PC-3 (cell line): Measurements from ENCODE around the gene LSP1. TPM values are rescaled to one million over a fixed set of nuclear protein-coding genes. Genes with fewer than 3 reads are reported as not detected.

Source experiments
- ATAC-seq: fragments of 200-7000 bp; cut with Tn5 transposase; 2 replicates; pipeline ENCODE4 v1.9.1; 2020; ENCODE audit warnings: mild to moderate bottlenecking, moderate library complexity
- BruUV-seq: library from RNA; stranded (reverse); fragments of 400-500 nt; replicated peaks from 2 replicates; lab custom pipeline; 2021; lab: Mats Ljungman, UMichigan
- CTCF ChIA-PET: fragments of 300-600 bp; sonication (Branson Sonifier 250); formaldehyde crosslinking; loops from one replicate; lab custom pipeline; 2022; ENCODE audit warnings: antibody characterized with exemption; lab: Charles Lee
- POLR2A ChIA-PET: fragments of 300-600 bp; sonication (Branson Sonifier 250); formaldehyde crosslinking; loops from one replicate; lab custom pipeline; 2022; ENCODE audit warnings: antibody characterized with exemption; ENCODE audit not compliant: unreplicated experiment; lab: Charles Lee
- DNase-seq: peaks from one replicate; pipeline ENCODE4 v3.0.0-alpha.2; 2015
- H2AFZ ChIP-seq: fragments of 300-600 bp; sonication (generic); 2 replicates; pipeline ENCODE4 v1.6.0; 2016; ENCODE audit warnings: antibody characterized with exemption, low read length
- H3F3A ChIP-seq: fragments of 300-600 bp; sonication (generic); one replicate; pipeline ENCODE4 v1.6.0; 2017; ENCODE audit warnings: antibody characterized with exemption, low read length, control low read depth, mild to moderate bottlenecking; ENCODE audit not compliant: unreplicated experiment
- H3K27ac ChIP-seq: fragments of 300-600 bp; sonication (generic); 2 replicates; pipeline ENCODE4 v1.5.1; 2016; ENCODE audit warnings: mild to moderate bottlenecking, low read length
- H3K27me3 ChIP-seq: fragments of 300-600 bp; sonication (generic); 2 replicates; pipeline ENCODE4 v1.6.1; 2016; ENCODE audit warnings: low read length, mixed read lengths
- H3K36me3 ChIP-seq: fragments of 300-600 bp; sonication (generic); 2 replicates; pipeline ENCODE4 v1.6.1; 2016; ENCODE audit warnings: low read depth, mixed run types, low read length, mixed read lengths
- H3K4me1 ChIP-seq: fragments of 300-600 bp; sonication (generic); 2 replicates; pipeline ENCODE4 v1.5.1; 2016; ENCODE audit warnings: low read length; ENCODE audit not compliant: insufficient read depth
- H3K4me2 ChIP-seq: fragments of 300-600 bp; sonication (generic); 2 replicates; pipeline ENCODE4 v1.6.0; 2016; ENCODE audit warnings: low read length
- H3K4me3 ChIP-seq: fragments of 300-600 bp; sonication (generic); 2 replicates; pipeline ENCODE4 v1.5.1; 2016; ENCODE audit warnings: mild to moderate bottlenecking, low read length, mixed read lengths
- H3K79me2 ChIP-seq: fragments of 300-600 bp; sonication (generic); 2 replicates; pipeline ENCODE4 v1.6.1; 2017; ENCODE audit warnings: low read length, mixed read lengths
- H3K9ac ChIP-seq: fragments of 300-600 bp; sonication (generic); 2 replicates; pipeline ENCODE4 v1.6.0; 2016; ENCODE audit warnings: mild to moderate bottlenecking, low read length
- H3K9me2 ChIP-seq: fragments of 300-600 bp; sonication (generic); replicated peaks from 2 replicates; pipeline ENCODE4 v1.6.1; 2016; ENCODE audit warnings: mixed run types, low read length, mixed read lengths
- H3K9me3 ChIP-seq: fragments of 300-600 bp; sonication (generic); 2 replicates; pipeline ENCODE4 v1.6.1; 2016; ENCODE audit warnings: low read length, mixed read lengths
- H4K20me1 ChIP-seq: fragments of 300-600 bp; sonication (generic); 2 replicates; pipeline ENCODE4 v1.6.1; 2016; ENCODE audit warnings: low read length, mixed read lengths
- EZH2 ChIP-seq: fragments of 300-600 bp; sonication (generic); IDR thresholded peaks from one replicate; pipeline ENCODE4 v1.6.1; 2017; ENCODE audit warnings: antibody characterized with exemption, mild to moderate bottlenecking, low read length; ENCODE audit not compliant: unreplicated experiment
- EZH2phosphoT487 ChIP-seq: fragments of 300-600 bp; sonication (generic); IDR thresholded peaks from 2 replicates; pipeline ENCODE4 v1.6.1; 2018; ENCODE audit warnings: mild to moderate bottlenecking, antibody characterized with exemption, low read length, borderline replicate concordance
- intact Hi-C: fragments of 100-400 bp; cut with micrococcal nuclease; formaldehyde crosslinking; loops from 2 replicates; pipeline ENCODE4 v1.9.0; 2023
- total RNA-seq: library from RNA; depleted of rRNA; stranded (reverse); fragments of >200 nt; gene quantifications from 2 replicates; pipeline ENCODE4 v1.2.3, GENCODE V29; 2014
- TF ChIP-seq, protein P1 (sequence below): fragments of 300-600 bp; sonication (generic); conservative IDR thresholded peaks from 2 replicates; pipeline ENCODE4 v1.5.1; 2017; ENCODE audit warnings: antibody characterized with exemption, low read depth, mild to moderate bottlenecking, low read length

Gene LSP1
- total RNA-seq, 1 experiment from 2014 or later, result not detected

DNA sequence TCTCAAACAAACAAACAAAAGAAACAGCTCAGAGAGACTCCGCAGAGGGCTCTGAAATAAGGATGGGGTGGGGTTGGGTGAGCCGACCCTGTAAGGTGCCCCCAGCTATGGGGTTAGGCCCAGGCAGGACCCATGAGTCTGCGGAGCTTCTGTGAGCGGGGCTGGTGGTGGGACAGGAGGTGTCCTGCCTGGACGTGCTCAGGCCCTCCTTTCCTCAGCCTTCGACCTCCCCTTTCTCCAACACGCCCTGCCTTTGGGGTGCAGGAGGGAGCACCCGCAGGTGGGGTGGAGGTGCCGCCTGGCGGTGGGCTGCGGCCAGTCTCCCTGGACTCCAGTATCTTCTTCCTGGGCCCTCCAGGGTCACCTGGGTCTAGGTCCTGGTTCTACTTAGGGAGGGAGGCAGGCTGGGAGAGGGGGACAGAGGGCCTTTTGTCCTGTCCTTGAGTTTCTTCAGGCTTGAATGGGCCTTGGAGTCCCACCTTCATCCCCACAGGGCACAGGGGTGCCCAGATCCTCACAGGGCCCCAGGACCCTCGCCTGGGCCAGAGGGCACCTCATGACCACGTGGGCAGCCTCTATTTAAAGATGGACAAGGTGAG lies 26.6 kb downstream of the LSP1 start:
- H2AFZ ChIP-seq, result no peak overlapping the region
- DNase-seq (no peak), ATAC-seq (no peak)
- H3K9ac ChIP-seq, result no peak overlapping the region
- ChIA-PET POLR2A (no interaction called here), CTCF (no interaction called here)
- no peak overlapping the region for H3K27ac ChIP-seq
- no peak overlapping the region for H3K4me2 ChIP-seq
- H3K4me3 ChIP-seq, result no peak overlapping the region
- H3K36me3 ChIP-seq, result no peaks in the 10 kb centered on the region
- no peaks in the 10 kb centered on the region for H4K20me1 ChIP-seq
- no peaks in the 10 kb centered on the region for H3K79me2 ChIP-seq
- no peaks in the 10 kb centered on the region for H3K9me3 ChIP-seq
- H3F3A ChIP-seq, result no peaks in the 10 kb centered on the region
- no TSS peak for BruUV-seq
- TF ChIP-seq EZH2phosphoT487 (no peak), EZH2 (no peak)
- TF ChIP-seq, protein P1, sequence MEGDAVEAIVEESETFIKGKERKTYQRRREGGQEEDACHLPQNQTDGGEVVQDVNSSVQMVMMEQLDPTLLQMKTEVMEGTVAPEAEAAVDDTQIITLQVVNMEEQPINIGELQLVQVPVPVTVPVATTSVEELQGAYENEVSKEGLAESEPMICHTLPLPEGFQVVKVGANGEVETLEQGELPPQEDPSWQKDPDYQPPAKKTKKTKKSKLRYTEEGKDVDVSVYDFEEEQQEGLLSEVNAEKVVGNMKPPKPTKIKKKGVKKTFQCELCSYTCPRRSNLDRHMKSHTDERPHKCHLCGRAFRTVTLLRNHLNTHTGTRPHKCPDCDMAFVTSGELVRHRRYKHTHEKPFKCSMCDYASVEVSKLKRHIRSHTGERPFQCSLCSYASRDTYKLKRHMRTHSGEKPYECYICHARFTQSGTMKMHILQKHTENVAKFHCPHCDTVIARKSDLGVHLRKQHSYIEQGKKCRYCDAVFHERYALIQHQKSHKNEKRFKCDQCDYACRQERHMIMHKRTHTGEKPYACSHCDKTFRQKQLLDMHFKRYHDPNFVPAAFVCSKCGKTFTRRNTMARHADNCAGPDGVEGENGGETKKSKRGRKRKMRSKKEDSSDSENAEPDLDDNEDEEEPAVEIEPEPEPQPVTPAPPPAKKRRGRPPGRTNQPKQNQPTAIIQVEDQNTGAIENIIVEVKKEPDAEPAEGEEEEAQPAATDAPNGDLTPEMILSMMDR, result no peak
- H3K4me1 ChIP-seq, result no peaks in the 10 kb centered on the region
- intact Hi-C loops, result no loop called here
- H3K27me3 ChIP-seq, result no peaks in the 10 kb centered on the region
- H3K9me2 ChIP-seq, result no peaks in the 10 kb centered on the region

DNA sequence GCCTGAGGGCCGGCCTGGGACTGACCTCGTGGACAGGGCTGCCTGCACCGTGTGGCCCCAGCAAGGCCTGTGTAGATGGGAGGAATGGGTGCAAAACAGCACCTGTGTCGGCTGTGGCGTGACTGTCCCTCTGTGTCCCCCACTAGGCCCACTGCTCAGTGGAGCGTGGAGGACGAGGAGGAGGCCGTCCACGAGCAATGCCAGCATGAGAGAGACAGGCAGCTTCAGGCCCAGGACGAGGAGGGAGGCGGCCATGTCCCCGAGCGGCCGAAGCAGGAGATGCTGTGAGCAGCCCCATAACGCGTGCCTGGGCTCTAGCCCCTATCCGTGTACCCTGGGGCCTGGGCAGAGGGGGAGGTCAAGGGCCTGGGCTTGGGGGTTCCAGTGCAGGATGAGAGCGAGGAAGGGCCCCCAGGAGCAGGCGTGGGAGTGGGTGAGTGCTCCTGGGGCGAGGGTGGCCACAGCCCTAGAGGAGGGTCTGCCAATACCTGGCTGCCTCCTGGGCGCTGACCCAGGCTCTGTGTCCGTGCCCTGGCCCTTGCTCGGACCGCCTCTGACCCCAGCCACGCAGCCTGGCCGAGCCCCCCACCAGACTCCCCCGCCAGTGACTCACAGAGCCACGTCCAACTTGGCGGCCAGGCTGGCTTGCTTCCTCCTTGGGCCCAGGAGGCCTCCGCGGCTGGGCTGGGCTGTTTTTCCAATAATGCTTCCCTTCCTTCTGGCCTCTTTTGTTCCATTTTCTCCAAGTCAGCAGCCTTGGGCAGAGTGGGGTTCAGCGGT lies 27.2 kb downstream of the LSP1 start:
- Histone ChIP-seq H3K9me2 (no peaks in the 10 kb centered on the region), H3K27ac (no peak overlapping the region), H3K36me3 (no peaks in the 10 kb centered on the region), H3K4me1 (no peaks in the 10 kb centered on the region), H2AFZ (no peak overlapping the region), H3F3A (no peaks in the 10 kb centered on the region), H3K9me3 (no peaks in the 10 kb centered on the region), H3K27me3 (no peaks in the 10 kb centered on the region), H3K9ac (no peak overlapping the region), H3K4me2 (no peak overlapping the region), H3K79me2 (no peaks in the 10 kb centered on the region), H4K20me1 (no peaks in the 10 kb centered on the region), H3K4me3 (no peak overlapping the region)
- BruUV-seq, result no TSS peak
- ATAC-seq (no peak), DNase-seq (no peak)
- intact Hi-C loops, result no loop called here
- ChIA-PET CTCF (no interaction called here), POLR2A (no interaction called here)
- TF ChIP-seq EZH2phosphoT487 (no peak), EZH2 (no peak)
- TF ChIP-seq, protein P1, result no peak
